Stimulated activated CD4-positive, alpha-beta T cell treated with anti-CD3 and anti-CD28 coated beads, Interleukin-12 subunit alpha, Interleukin-12 subunit beta, amount 100 ng/mL, for 24 hours (primary cell): ENCODE measurements around the gene MRPS7.

Source experiments
- DNase-seq, 2 experiments: peaks; one replicate each; pipeline ENCODE4 v3.0.0-alpha.2; 2020; ENCODE audit warnings: low read depth in 2 of 2

The MRPS7 gene

DNA sequence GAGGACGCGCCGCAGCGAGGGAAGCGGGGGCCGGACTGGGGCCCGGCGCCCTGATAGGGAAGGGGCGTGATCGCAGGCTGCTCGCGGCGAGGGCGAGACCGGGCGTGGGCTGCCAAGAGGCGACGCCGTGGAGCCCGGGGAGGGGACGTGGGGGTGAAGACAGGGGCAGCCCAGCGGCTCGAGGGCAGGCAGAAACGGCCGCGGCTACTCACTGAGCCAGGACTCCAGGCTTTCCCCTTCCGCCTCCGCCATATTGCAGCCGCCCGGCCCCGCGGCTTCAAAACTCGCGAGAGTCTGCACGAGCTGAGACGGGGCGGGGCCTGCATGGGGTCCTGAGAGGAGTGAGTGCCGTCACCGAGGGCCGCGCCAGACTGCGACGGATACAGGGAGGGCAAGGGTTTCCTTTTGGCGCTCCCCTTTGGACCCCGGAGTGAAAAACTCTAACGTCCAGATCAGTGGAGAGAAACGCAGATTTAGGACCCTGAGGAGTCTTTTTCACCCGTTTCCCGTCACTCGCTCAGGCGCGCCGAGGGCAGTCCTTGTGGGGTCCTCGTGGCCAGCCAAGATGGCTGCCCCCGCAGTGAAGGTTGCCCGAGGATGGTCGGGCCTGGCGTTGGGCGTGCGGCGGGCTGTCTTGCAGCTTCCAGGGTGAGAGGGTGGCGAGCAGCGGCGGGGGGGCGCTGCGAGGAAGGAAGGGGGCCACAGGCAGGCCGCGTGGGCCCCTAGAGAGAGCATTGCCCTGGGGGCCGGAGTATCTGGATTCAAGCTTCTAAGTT is at the start of gene MRPS7, which contains the start of gene GGA3:
MRPS7 (plus strand) TSS at position 544 of the 776 bp plus-strand sequence; CDS start at position 566, 22 bp downstream.
GGA3 (minus strand) TSS at position 271 of the 776 bp plus-strand sequence; CDS start at position 252, 19 bp downstream.
- peak; percentile 86 to 95 for DNase-seq

- no peak for DNase-seq
These were observed 43.5 kb upstream of the MRPS7 start for GRCh38 chr17:75218131-75218530.

DNA sequence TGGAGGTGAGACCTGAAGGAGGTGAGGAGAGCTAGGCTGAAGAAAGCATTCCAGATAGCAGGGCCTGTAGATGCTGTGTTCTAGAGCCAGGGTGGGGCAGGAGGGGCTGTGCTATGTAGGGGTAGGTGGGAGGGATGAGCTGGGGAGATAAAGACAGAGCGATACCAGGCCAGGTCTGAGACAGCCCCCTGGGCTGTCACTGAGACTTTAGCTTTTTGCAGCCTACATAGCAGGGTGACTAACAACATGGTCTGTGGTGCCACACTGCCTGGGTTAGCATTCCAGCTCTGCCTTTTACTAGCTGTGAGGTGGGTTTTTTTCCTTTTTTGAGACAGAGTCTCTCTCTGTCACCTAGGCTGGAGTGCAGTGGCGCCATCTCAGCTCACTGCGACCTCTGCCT is 41.9 kb upstream of the MRPS7 start:
- no peak for DNase-seq

- no peak for DNase-seq
These were observed 36.7 kb upstream of the MRPS7 start for GRCh38 chr17:75225016-75225415.

- no peak for DNase-seq
These were observed 34.0 kb upstream of the MRPS7 start for GRCh38 chr17:75227729-75228128.

GRCh38 chr17:75228305-75228704 is 33.4 kb upstream of the MRPS7 start:
- no peak for DNase-seq

DNA sequence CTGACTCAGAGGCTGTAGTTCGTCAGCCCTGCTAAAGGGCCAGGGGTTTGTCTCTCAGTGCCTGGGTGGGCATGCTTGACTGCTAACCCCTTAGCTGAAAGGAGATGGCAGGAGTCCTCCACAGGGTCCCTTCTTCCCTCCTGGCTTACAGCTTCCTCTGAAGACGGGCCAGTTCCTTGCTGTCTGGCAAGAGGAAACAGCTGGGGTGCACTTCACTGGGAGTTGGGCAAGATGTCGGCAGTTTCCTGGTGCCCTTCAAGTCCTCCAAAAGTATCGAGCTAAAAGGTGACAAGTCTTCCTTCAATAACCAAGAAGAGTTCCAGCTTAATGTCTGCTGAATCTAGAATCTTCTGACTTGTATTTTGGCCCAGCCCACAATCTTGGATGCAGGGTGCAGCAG is 32.8 kb upstream of the MRPS7 start:
- DNase-seq, result no peak

DNA sequence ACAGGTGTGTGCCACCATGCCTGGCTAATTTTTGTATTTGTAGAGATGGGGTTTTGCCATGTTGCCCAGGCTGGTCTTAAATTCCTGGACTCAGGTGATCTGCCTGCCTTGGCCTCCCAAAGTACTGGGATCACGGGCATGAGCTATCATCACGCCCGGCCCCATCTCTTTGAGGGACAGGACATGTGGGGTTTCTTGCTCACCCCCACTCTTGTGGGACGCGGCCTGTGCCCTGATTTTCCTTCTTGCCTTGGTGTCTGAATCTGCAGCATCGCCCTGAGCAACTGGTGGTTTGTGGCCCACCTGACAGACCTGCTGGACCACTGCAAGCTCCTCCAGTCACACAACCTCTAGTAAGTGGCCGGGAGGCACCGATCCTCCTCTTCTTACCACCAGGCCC is 30.6 kb upstream of the MRPS7 start:
- DNase-seq, result no peak

- no peak for DNase-seq
These were observed 29.8 kb upstream of the MRPS7 start for GRCh38 chr17:75231741-75232464.

GRCh38 chr17:75232786-75233185 is 28.9 kb upstream of the MRPS7 start:
- DNase-seq, result no peak

DNA sequence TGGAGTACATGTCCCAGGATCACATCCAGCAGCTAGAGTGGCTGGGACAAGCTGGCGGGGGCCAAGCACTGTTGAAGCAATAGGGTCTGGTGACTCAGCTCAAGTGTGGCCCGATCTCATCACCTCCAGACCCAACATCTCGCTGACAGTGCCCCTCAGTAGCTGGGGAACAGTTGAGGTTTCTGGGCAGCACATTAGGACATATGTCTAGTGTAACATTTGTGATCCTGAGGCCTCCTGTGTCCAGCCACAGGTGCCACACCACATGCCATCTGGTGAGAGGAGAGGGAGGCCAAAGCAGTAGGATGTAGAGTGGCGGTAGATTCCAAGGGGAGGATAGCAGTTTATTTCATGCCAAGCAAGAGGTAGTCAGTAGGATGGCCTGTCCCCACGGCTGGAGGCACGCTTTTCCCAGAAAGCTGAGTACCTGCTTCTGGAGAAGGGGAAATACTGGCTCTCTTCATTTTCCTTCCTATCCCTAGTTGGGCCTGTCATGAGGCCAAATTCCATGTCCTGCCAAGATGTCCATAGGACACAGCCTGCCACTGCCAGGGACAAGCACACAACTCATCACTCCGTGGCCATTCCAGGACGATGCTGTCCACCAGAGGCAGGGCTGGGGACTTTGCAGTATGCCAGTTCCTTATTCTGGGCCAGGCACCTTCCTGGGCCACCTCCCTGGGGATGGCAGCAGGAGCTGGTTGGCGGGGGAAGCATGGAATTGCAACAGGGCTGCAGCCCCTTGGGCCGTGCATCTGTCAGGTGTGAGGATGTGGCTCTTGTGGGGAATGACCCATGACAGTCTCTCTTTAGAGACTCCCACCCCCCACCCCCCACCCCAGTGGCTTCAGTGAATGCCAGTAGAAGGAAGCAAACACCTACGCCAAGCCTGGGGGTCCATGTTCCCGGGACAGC is 24.3 kb upstream of the MRPS7 start:
- DNase-seq, result no peak

GRCh38 chr17:75238020-75238580 is 23.6 kb upstream of the MRPS7 start:
- no peak for DNase-seq

- DNase-seq, result peak; percentile 39 to 41
These were observed 22.9 kb upstream of the MRPS7 start for GRCh38 chr17:75238684-75239191.

- no peak for DNase-seq
These were observed 22.5 kb upstream of the MRPS7 start for GRCh38 chr17:75239214-75239613.

DNA sequence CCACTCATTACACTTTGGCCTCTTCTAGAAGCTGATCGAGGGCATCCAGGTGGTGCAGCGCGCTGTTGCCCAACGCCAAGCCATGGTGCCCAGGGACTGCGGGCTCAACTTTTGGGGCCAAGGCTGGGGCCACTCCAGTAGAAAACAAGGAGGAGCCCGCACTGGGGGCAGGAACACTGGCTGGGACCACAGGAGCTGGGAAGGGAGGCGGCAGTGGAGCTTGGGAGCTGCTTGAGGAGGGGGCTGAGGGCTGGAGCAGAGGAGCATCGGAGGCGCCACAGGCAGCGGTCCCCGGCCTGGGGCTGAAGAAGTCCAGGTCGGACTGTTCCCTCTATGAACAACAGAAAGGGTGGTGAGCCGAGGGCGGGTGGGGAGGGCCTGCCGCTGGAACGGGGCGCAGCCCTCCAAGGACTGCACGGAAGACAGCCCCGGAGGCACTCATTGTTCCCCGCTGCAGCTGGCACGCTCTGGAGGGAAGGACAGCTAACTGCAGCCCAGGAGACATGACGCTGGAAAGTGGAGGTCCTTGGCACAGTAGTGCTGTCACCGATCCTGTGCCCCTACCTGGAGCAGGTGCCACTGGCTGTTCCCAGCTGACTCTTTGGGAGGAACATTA is 21.8 kb upstream of the MRPS7 start:
- DNase-seq, result no peak

DNA sequence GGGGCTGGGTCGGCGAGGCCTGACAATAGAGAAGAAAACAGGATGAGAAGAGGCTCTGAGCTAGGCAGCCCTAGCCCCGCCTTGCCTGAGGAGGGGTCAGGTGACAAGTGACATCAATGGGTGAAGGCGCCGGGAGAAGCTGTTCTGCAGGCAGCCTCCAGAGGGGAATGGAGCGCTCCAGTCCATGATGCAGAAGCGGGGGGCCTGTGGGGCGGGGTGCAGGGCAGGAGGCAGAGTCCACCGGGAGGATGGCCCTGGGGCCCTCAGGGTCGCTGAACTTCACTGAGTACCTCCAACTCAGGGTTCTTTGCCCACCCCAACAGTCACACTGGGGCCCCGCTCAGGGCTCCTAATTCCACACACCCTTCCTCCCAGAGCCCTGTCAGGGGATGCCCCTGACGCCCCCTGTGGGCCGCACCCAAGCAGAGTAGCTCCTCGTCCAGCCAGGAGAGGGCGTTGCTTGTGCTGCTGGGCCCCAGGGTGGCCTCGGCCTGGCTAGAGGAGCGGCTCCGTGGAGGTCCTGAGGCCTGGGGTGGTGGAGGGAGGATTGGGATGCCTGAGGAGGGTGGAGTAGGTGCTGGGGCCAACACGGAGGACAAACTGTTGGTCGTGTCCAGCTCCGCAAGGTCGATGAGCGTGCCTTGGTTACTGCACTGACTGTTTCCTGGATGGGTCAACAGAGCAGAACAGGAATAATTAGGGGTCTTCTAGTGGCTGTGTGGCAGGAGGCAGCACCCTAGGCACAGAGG is 21.1 kb upstream of the MRPS7 start:
- peak in 1 of 2 experiments; percentile 39 for DNase-seq

- DNase-seq, result no peak
These were observed 20.6 kb upstream of the MRPS7 start for GRCh38 chr17:75241143-75241430.

GRCh38 chr17:75241502-75241901 is 20.2 kb upstream of the MRPS7 start:
- DNase-seq, result no peak

- DNase-seq, result no peak
These were observed 19.7 kb upstream of the MRPS7 start for GRCh38 chr17:75241996-75242460.

DNA sequence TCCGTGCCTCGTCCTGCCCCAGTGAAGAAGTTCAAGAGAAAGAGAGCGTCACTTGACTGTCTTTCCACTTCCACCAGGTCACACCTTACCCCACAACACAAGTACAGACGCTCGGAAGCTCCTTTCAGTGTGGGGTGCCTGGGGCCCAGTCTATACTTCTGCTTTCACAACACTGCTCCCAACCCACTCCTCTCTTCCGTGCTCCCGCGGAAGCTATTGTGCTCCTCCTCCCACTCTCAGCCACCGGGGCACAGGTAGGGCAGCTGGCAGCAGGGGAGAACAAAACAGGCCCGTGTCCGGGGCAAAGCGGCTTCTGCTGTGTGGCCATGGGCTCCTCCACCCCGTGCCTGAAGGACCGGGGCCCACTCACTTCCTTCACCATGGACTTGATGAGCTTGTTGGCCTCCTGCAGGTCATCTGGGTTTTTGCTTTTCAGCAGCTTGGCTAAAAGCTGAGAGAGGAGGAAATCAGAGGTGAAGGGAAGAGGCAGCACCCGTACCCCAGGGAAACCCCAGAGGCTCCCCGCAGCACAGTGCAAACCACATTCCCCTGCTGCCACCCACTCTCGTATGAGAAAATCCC is 19.1 kb upstream of the MRPS7 start:
- peak in 1 of 2 experiments; percentile 21 for DNase-seq
